ENCODE measurements around the gene FARP2. TPM values are rescaled to one million over a fixed set of nuclear protein-coding genes. Genes with fewer than 3 reads are reported as not detected.

FARP2 gene
- total RNA-seq, 1 experiment from 2014 or later = 59.0 TPM

DNA sequence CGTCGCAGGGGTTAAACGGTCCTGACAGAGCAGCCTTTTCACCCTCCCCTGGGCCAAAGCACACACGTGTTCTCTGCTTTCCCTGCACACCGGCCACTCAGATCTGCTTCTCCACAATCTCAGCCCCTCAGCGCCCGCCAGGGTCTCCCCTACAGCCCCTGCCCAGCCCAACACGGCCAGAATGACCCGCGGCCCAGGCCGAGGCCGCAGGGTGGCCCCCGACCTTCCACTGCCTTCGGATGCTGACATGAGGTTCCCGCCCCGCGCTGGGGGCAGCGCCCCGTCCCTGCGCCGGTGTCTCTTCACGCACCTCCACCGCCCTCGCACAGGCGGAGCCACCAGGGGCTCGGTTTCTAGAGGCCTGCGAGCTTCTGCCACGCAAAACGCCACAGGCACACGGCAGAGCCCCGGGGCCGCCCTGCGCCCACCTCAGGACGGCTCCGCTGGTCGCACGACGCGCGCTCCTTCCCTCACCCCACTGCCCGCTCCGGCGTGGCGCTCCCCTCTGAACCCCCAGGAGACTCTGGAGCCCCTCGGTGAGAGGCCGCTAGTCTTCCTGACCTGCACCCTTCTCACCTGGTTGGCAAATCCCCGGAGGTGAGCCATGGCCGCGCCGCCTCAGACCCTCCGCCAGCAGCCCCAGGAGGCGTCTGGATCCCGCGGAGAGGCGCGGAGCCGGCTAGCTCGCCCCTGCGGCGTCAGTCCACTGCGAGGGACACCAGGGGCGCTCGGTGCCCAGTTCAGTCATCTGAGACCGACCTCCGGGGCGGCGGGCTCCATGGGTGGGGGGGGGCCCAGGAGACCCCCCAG is 151.6 kb downstream of the FARP2 start:
- Mint-ChIP-seq H3K27me3 (ENCODE audit: unreplicated experiment) (no peaks in the 10 kb centered on the region), H3K4me1 (ENCODE audit: low read depth, unreplicated experiment) (peaks cover 16% of the 10 kb centered on the region), H3K9me3 (ENCODE audit: low read depth, unreplicated experiment) (no peaks in the 10 kb centered on the region), H3K36me3 (ENCODE audit: insufficient read depth, unreplicated experiment) (peaks cover 47% of the 10 kb centered on the region), H3K27ac (ENCODE audit: unreplicated experiment) (peak overlapping the region; percentile 17), H3K4me3 (ENCODE audit: low read depth, unreplicated experiment) (peak overlapping the region; percentile 90)
- CTCF ChIA-PET = interaction anchor here (0.6 to 1.6 kb wide), 4 partner anchors 16 to 103 kb away, joined by 3 to 6 read pairs (median 3); no protein-coding TSS in a partner anchor
- no TSS peak for BruUV-seq (replicated peaks)
- TF ChIP-seq CTCF (IDR thresholded peaks at IDR 0.05; ENCODE audit: unreplicated experiment) = no peak
- intact Hi-C loops (cut with micrococcal nuclease; ENCODE audit: unreplicated experiment) = loop anchor here (5.0 kb wide), 1 partner anchor 90 kb away; no protein-coding TSS in a partner anchor
- peak; percentile 83 for DNase-seq

GRCh38 chr2:241508240-241509154 is 152.4 kb downstream of the FARP2 start, which contains the start of gene STK25:
TSS of gene STK25 (minus strand) at chr2:241508584. CDS start at chr2:241508035, 549 bp downstream.
- Mint-ChIP-seq H3K9me3 (ENCODE audit: low read depth, unreplicated experiment) (no peaks in the 10 kb centered on the region), H3K4me3 (ENCODE audit: low read depth, unreplicated experiment) (peak within 1 kb of the TSS; percentile 90), H3K4me1 (ENCODE audit: low read depth, unreplicated experiment) (peaks cover 16% of the 10 kb centered on the region), H3K27ac (ENCODE audit: unreplicated experiment) (peak within 1 kb of the TSS; percentile 60), H3K27me3 (ENCODE audit: unreplicated experiment) (no peaks in the 10 kb centered on the region), H3K36me3 (ENCODE audit: insufficient read depth, unreplicated experiment) (peaks cover 47% of the 10 kb centered on the region)
- peak; percentile 99 for DNase-seq
- intact Hi-C loops (cut with micrococcal nuclease; ENCODE audit: unreplicated experiment) = loop anchor here (5.0 kb wide), 1 partner anchor 89 kb away; no protein-coding TSS in a partner anchor
- CTCF ChIA-PET = interaction anchor here (0.6 to 1.6 kb wide), 4 partner anchors 17 to 102 kb away, joined by 3 to 6 read pairs (median 3); no protein-coding TSS in a partner anchor
- peak; percentile 18 for TF ChIP-seq CTCF (IDR thresholded peaks at IDR 0.05; ENCODE audit: unreplicated experiment)
- BruUV-seq (replicated peaks) = no TSS peak

DNA sequence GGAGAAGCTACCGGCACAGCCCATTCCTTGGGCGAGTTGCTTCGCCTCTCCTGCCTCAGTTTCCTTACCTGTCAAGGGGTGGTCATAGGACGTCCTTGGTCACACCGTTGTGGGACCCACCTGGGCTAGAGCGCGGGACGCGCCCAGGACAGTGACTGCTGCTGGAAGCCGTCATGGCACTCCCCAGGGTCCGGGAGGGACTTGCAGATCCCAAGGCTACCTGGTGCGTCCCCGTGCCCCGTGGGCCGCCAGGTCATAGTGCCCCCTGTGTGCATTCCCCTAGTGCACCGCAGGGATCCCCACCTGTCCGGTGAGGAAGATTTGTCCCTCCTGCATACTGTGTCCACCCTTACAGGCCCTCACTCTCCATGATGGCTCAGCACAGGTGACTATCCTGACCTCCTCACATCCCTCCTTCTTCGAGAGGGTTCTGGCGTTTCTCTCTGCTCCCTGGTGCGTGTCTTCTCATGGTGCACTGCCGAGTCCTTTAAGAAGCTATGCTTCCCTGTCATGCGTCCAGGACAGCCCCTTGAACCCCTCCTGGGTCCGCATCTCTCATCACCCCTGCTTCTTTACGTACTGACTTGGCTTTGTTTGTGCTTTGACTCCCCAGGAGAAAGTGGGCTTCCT is 153.2 kb downstream of the FARP2 start:
- DNase-seq = no peak
- Mint-ChIP-seq H3K4me1 (ENCODE audit: low read depth, unreplicated experiment) (peaks cover 16% of the 10 kb centered on the region), H3K27me3 (ENCODE audit: unreplicated experiment) (no peaks in the 10 kb centered on the region), H3K27ac (ENCODE audit: unreplicated experiment) (peak overlapping the region; percentile 60), H3K4me3 (ENCODE audit: low read depth, unreplicated experiment) (peak overlapping the region; percentile 90), H3K36me3 (ENCODE audit: insufficient read depth, unreplicated experiment) (peaks cover 47% of the 10 kb centered on the region), H3K9me3 (ENCODE audit: low read depth, unreplicated experiment) (no peaks in the 10 kb centered on the region)
- TF ChIP-seq CTCF (IDR thresholded peaks at IDR 0.05; ENCODE audit: unreplicated experiment) = no peak
- CTCF ChIA-PET = interaction anchor here (0.6 to 1.6 kb wide), 2 partner anchors 89 to 102 kb away, joined by 5 to 6 read pairs; no protein-coding TSS in a partner anchor
- intact Hi-C loops (cut with micrococcal nuclease; ENCODE audit: unreplicated experiment) = loop anchor here (5.0 kb wide), 1 partner anchor 88 kb away; no protein-coding TSS in a partner anchor
- TSS peak; percentile 32 for BruUV-seq (replicated peaks)

Data from Calu3 (cell line).